CD4-positive, alpha-beta T cell treated with Interleukin-17A for 1 hour (primary cell): Measurements from ENCODE around the gene CALR.
"Not testable (repeated sequence)": the region's sequence is repeated elsewhere in the genome, so short reads cannot be mapped to it uniquely, and the experiment has no call there.

Source experiments
- DNase-seq: peaks from one replicate; pipeline ENCODE4 v3.0.0-alpha.2; 2020

CALR gene

GRCh38 chr19:12953799-12954611, 15.6 kb downstream of the CALR start:
- DNase-seq: no peak

GRCh38 chr19:12954612-12954962, 16.2 kb downstream of the CALR start:
- DNase-seq: no peak

GRCh38 chr19:12955575-12955974, 17.2 kb downstream of the CALR start:
- not testable (repeated sequence) for DNase-seq

GRCh38 chr19:12955996-12956395, 17.6 kb downstream of the CALR start:
- no peak for DNase-seq

GRCh38 chr19:12956446-12957388, 18.3 kb downstream of the CALR start, which contains the start of gene GADD45GIP1:
Gene GADD45GIP1 (minus strand): TSS chr19:12957223. CDS start chr19:12957212, 11 bp downstream.
- DNase-seq: peak; percentile 83

GRCh38 chr19:12957389-12957952, 19.1 kb downstream of the CALR start:
- not testable (repeated sequence) for DNase-seq

GRCh38 chr19:12959481-12959880, 21.1 kb downstream of the CALR start:
- no peak for DNase-seq

- DNase-seq: peak; percentile 83
Observed at GRCh38 chr19:12965017-12965811, 26.8 kb downstream of the CALR start.

GRCh38 chr19:12965812-12966135, 27.4 kb downstream of the CALR start:
- no peak for DNase-seq

- no peak for DNase-seq
Observed at GRCh38 chr19:12967907-12968306, 29.5 kb downstream of the CALR start.

- DNase-seq: no peak
Observed at GRCh38 chr19:12969292-12969988, 31.0 kb downstream of the CALR start, which contains the start of gene DAND5. Gene DAND5 (plus strand): TSS chr19:12969576. CDS start chr19:12969661, 85 bp downstream.

- no peak for DNase-seq
Observed at GRCh38 chr19:12970070-12970820, 31.8 kb downstream of the CALR start.

GRCh38 chr19:12973236-12973635, 34.8 kb downstream of the CALR start:
- DNase-seq: no peak

GRCh38 chr19:12974301-12975220, 36.2 kb downstream of the CALR start:
- DNase-seq: no peak

GRCh38 chr19:12975221-12975741, 36.9 kb downstream of the CALR start:
- no peak for DNase-seq

- DNase-seq: not testable (repeated sequence)
Observed at GRCh38 chr19:12976109-12976508, 37.7 kb downstream of the CALR start.

- no peak for DNase-seq
Observed at GRCh38 chr19:12979974-12980373, 41.6 kb downstream of the CALR start.

GRCh38 chr19:12982648-12983047, 44.2 kb downstream of the CALR start:
- DNase-seq: no peak

GRCh38 chr19:12983091-12983490, 44.7 kb downstream of the CALR start:
- DNase-seq: no peak
